CD8-positive, alpha-beta memory T cell (primary cell): ENCODE measurements around the gene RNF17. TPM values are rescaled to one million over a fixed set of nuclear protein-coding genes. Genes with fewer than 3 reads are reported as not detected.

Experiments used
- CTCF ChIA-PET: fragments of 350-600 bp; sonication (Branson Sonifier 250); formaldehyde crosslinking; loops from one replicate; lab custom pipeline; 2021; ENCODE audit warnings: antibody characterized with exemption; lab: Charles Lee
- POLR2A ChIA-PET: fragments of 350-600 bp; sonication (Branson Sonifier 250); formaldehyde crosslinking; loops from one replicate; lab custom pipeline; 2021; ENCODE audit warnings: antibody characterized with exemption; lab: Charles Lee
- DNase-seq, 5 donors: peaks; one replicate each; pipeline versions ENCODE4 v3.0.0 to v3.0.0-alpha.2; 2020 to 2022; ENCODE audit warnings: mixed read lengths in 1 of 5
- H3K27ac ChIP-seq: one replicate; pipeline ENCODE4 v1.7.0; 2013; ENCODE audit warnings: low read depth, mild to moderate bottlenecking, low read length, moderate library complexity
- H3K27me3 ChIP-seq: 2 replicates; pipeline ENCODE4 v1.7.0; 2013; ENCODE audit warnings: low read length, mild to moderate bottlenecking; ENCODE audit not compliant: insufficient read depth, poor library complexity, severe bottlenecking
- H3K36me3 ChIP-seq: 2 replicates; pipeline ENCODE4 v1.7.0; 2013; ENCODE audit warnings: mild to moderate bottlenecking, low read length, moderate library complexity; ENCODE audit not compliant: insufficient read depth
- H3K4me1 ChIP-seq: 2 replicates; pipeline ENCODE4 v1.7.0; 2013; ENCODE audit warnings: mild to moderate bottlenecking, low read length, moderate library complexity; ENCODE audit not compliant: insufficient read depth
- H3K4me3 ChIP-seq: 2 replicates; pipeline ENCODE4 v1.7.0; 2013; ENCODE audit warnings: mild to moderate bottlenecking, low read length
- H3K9me3 ChIP-seq: 2 replicates; pipeline ENCODE4 v1.7.0; 2013; ENCODE audit warnings: mild to moderate bottlenecking, low read length
- H3K27ac Mint-ChIP-seq, 8 donors: one replicate each; pipeline ENCODE4 v1.8.0; 2020 to 2021; ENCODE audit warnings: mixed read lengths in 8 of 8, mild to moderate bottlenecking in 6 of 8, inconsistent platforms in 3 of 8, moderate library complexity in 3 of 8
- H3K27me3 Mint-ChIP-seq, 2 donors: one replicate each; pipeline ENCODE4 v1.8.0; 2020 to 2021; ENCODE audit warnings: mixed read lengths in 2 of 2, mild to moderate bottlenecking in 1 of 2, moderate library complexity in 1 of 2
- H3K36me3 Mint-ChIP-seq, 3 donors: one replicate each; pipeline ENCODE4 v1.8.0; 2020 to 2021; ENCODE audit warnings: mixed read lengths in 3 of 3, inconsistent platforms in 1 of 3, mild to moderate bottlenecking in 1 of 3
- H3K4me1 Mint-ChIP-seq, 3 donors: one replicate each; pipeline ENCODE4 v1.8.0; 2020 to 2021; ENCODE audit warnings: mixed read lengths in 3 of 3, inconsistent platforms in 1 of 3, mild to moderate bottlenecking in 1 of 3
- H3K4me3 Mint-ChIP-seq, 7 donors: one replicate each; pipeline ENCODE4 v1.8.0; 2020 to 2021; ENCODE audit warnings: mixed read lengths in 7 of 7, mild to moderate bottlenecking in 6 of 7, moderate library complexity in 4 of 7, inconsistent platforms in 2 of 7
- H3K9me3 Mint-ChIP-seq, 5 donors: one replicate each; pipeline ENCODE4 v1.8.0; 2020 to 2022; ENCODE audit warnings: mixed read lengths in 5 of 5, mild to moderate bottlenecking in 3 of 5, moderate library complexity in 2 of 5, inconsistent platforms in 1 of 5
- polyA plus RNA-seq: library from polyadenylated mRNA; unstranded; fragments of 300-500 nt; fragmentation: Illumina TruSeq; gene quantifications from one replicate; pipeline ENCODE4 v1.2.3, GENCODE V29; 2021
- total RNA-seq, 2 experiments: library from RNA; stranded (reverse); gene quantifications; one replicate each; pipeline ENCODE4 v1.2.3, GENCODE V29; 2021

The RNF17 gene
- total and polyA plus RNA-seq, 3 experiments from 2014 or later = not detected

DNA sequence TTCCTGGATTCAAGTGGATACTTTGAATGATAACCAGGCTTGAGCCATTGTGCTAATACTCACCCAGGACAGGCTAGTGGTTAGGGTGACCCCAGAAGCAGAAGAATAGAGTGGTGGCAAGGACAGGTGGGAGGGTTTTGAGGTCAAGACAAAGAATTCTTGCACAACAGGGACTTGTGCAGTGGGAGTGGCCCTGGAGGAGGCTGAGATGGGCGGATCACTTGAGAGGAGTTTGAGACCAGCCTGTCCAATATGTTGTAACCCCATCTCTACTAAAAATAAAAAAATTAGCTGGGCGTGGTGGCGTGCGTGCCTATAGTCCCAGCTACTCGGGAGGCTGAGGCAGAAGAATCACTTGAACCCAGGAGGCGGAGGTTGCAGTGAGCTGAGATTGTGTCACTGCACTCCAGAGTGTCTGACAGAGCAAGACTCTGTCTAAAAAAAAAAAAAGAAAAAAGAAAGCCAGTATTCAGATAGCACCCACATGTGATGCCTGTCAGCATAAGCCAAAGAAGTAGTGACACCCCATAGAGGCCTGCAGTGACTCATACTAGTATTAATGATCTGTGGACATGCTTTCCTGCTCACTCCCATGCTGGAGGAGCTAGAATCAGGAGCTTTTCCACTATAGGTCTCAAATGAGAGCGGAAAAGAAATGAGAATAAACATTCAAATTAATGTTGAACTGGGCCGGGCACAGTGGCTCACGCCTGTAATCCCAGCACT, 78.7 kb downstream of the RNF17 start:
- H3K9me3 ChIP-seq = no peaks in the 10 kb centered on the region

DNA sequence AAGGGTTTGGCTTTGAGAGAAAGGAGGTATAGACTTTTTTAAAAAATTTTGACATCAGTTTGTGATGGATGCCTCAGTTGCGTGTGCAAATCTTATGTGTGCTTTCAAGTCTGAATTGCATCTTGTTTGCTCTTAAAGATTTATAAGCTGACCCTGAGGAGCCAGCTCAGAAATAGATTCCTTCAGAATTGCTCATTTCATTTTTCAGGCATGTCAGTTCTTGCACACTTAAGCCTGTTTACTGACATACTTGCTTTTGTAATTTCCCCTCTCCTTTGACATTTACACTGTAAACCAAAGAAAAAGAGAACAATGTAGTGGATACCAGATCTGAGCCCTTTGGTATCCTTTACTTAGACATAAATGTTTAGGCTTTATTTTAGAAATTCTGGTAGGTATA, 87.6 kb downstream of the RNF17 start:
- no peaks in the 10 kb centered on the region for H3K36me3 Mint-ChIP-seq

More for the DNA sequence above, 78.7 kb downstream of the RNF17 start:
- ChIA-PET POLR2A (no interaction called here), CTCF (no interaction called here)
- no peaks in the 10 kb centered on the region for H3K27me3 ChIP-seq
- no peak overlapping the region for H3K4me3 ChIP-seq
- Mint-ChIP-seq H3K9me3 (no peaks in the 10 kb centered on the region), H3K4me1 (peaks cover 0 to under 1% (median 0%) of the 10 kb centered on the region in 3 donors), H3K27ac (no peak overlapping the region), H3K4me3 (no peak overlapping the region), H3K27me3 (peaks cover 0 to 8% of the 10 kb centered on the region in 2 donors), H3K36me3 (no peaks in the 10 kb centered on the region)
- no peaks in the 10 kb centered on the region for H3K4me1 ChIP-seq
- no peak for DNase-seq
- H3K36me3 ChIP-seq = no peaks in the 10 kb centered on the region
- no peak overlapping the region for H3K27ac ChIP-seq

GRCh38 chr13:24854311-24854710, 90.3 kb downstream of the RNF17 start:
- H3K27ac ChIP-seq = no peak overlapping the region
- Mint-ChIP-seq H3K36me3 (no peaks in the 10 kb centered on the region), H3K4me3 (no peak overlapping the region), H3K4me1 (no peaks in the 10 kb centered on the region), H3K9me3 (no peaks in the 10 kb centered on the region), H3K27me3 (peaks cover 8 to 40% of the 10 kb centered on the region in 2 donors), H3K27ac (no peak overlapping the region)
- no peaks in the 10 kb centered on the region for H3K9me3 ChIP-seq
- POLR2A ChIA-PET = no interaction called here
- H3K36me3 ChIP-seq = no peaks in the 10 kb centered on the region
- CTCF ChIA-PET = no interaction called here
- H3K4me1 ChIP-seq = no peaks in the 10 kb centered on the region
- DNase-seq = no peak
- no peak overlapping the region for H3K4me3 ChIP-seq
- H3K27me3 ChIP-seq = no peaks in the 10 kb centered on the region

More for the DNA sequence above, 87.6 kb downstream of the RNF17 start:
- CTCF ChIA-PET = no interaction called here
- POLR2A ChIA-PET = no interaction called here
- Histone ChIP-seq H3K27ac (no peak overlapping the region), H3K4me1 (no peaks in the 10 kb centered on the region), H3K36me3 (no peaks in the 10 kb centered on the region), H3K9me3 (no peaks in the 10 kb centered on the region), H3K4me3 (no peak overlapping the region), H3K27me3 (no peaks in the 10 kb centered on the region)
- Mint-ChIP-seq H3K27ac (no peak overlapping the region), H3K4me3 (no peak overlapping the region), H3K9me3 (no peaks in the 10 kb centered on the region), H3K4me1 (no peaks in the 10 kb centered on the region), H3K27me3 (peaks cover 8 to 32% of the 10 kb centered on the region in 2 donors)
- DNase-seq = no peak

GRCh38 chr13:24858953-24859352, 95.0 kb downstream of the RNF17 start:
- H3K36me3 Mint-ChIP-seq = no peaks in the 10 kb centered on the region
- Histone ChIP-seq H3K4me1 (no peaks in the 10 kb centered on the region), H3K27ac (no peak overlapping the region), H3K27me3 (no peaks in the 10 kb centered on the region), H3K36me3 (no peaks in the 10 kb centered on the region), H3K4me3 (no peak overlapping the region), H3K9me3 (no peaks in the 10 kb centered on the region)
- H3K9me3 Mint-ChIP-seq = no peaks in the 10 kb centered on the region
- DNase-seq = no peak
- no peak overlapping the region for H3K27ac Mint-ChIP-seq
- CTCF ChIA-PET = no interaction called here
- POLR2A ChIA-PET = no interaction called here
- no peak overlapping the region for H3K4me3 Mint-ChIP-seq
- H3K27me3 Mint-ChIP-seq = peaks cover 3 to 29% of the 10 kb centered on the region in 2 donors
- no peaks in the 10 kb centered on the region for H3K4me1 Mint-ChIP-seq

DNA sequence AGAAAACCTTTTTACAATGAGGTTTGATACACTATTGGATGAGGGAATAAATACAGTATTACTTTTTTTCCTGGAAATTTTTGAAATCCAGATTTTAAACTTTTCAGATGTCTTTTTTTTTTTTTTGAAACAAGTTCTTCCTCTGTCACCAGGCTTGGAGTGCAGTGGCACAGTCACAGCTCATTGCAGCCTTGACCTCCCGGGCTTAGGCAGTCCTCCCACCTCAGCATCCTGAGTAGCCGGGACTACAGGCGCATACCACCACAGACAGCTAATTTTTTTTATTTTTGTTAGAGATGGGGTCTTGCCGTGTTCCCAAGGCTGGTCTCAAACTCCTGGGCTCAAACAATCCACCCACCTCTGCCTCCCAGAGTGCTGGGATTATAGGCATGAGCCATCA, 96.8 kb downstream of the RNF17 start:
- peaks cover 3 to 18% of the 10 kb centered on the region in 2 donors for H3K27me3 Mint-ChIP-seq
- Histone ChIP-seq H3K4me1 (no peaks in the 10 kb centered on the region), H3K27me3 (no peaks in the 10 kb centered on the region), H3K36me3 (no peaks in the 10 kb centered on the region), H3K4me3 (no peak overlapping the region), H3K9me3 (no peaks in the 10 kb centered on the region), H3K27ac (no peak overlapping the region)
- no peak overlapping the region for H3K27ac Mint-ChIP-seq
- no peak for DNase-seq
- CTCF ChIA-PET = no interaction called here
- H3K4me3 Mint-ChIP-seq = no peak overlapping the region
- H3K4me1 Mint-ChIP-seq = peaks cover 2 to 5% (median 4%) of the 10 kb centered on the region in 3 donors
- H3K36me3 Mint-ChIP-seq = no peaks in the 10 kb centered on the region
- POLR2A ChIA-PET = no interaction called here
- H3K9me3 Mint-ChIP-seq = no peaks in the 10 kb centered on the region

- Histone ChIP-seq H3K9me3 (no peaks in the 10 kb centered on the region), H3K27ac (no peak overlapping the region), H3K36me3 (no peaks in the 10 kb centered on the region), H3K27me3 (no peaks in the 10 kb centered on the region), H3K4me3 (no peak overlapping the region), H3K4me1 (no peaks in the 10 kb centered on the region)
- ChIA-PET CTCF (no interaction called here), POLR2A (no interaction called here)
- Mint-ChIP-seq H3K4me1 (peaks cover 2 to 6% (median 5%) of the 10 kb centered on the region in 3 donors), H3K9me3 (no peaks in the 10 kb centered on the region), H3K4me3 (no peak overlapping the region), H3K36me3 (no peaks in the 10 kb centered on the region), H3K27me3 (peaks cover 4 to 18% of the 10 kb centered on the region in 2 donors), H3K27ac (no peak overlapping the region)
- DNase-seq = no peak
Measured at GRCh38 chr13:24861617-24862362, 97.8 kb downstream of the RNF17 start.

- H3K9me3 ChIP-seq = no peaks in the 10 kb centered on the region
- H3K4me3 ChIP-seq = no peak overlapping the region
- Mint-ChIP-seq H3K36me3 (no peaks in the 10 kb centered on the region), H3K4me3 (no peak overlapping the region), H3K4me1 (peaks cover 2 to 6% (median 5%) of the 10 kb centered on the region in 3 donors), H3K27ac (no peak overlapping the region), H3K27me3 (peaks cover 9 to 21% of the 10 kb centered on the region in 2 donors), H3K9me3 (no peaks in the 10 kb centered on the region)
- H3K27ac ChIP-seq = no peak overlapping the region
- ChIA-PET CTCF (no interaction called here), POLR2A (no interaction called here)
- no peaks in the 10 kb centered on the region for H3K4me1 ChIP-seq
- no peak for DNase-seq
- no peaks in the 10 kb centered on the region for H3K36me3 ChIP-seq
- no peaks in the 10 kb centered on the region for H3K27me3 ChIP-seq
Measured at GRCh38 chr13:24863748-24864540, 100.0 kb downstream of the RNF17 start.

GRCh38 chr13:24864579-24864978, 100.6 kb downstream of the RNF17 start:
- Histone ChIP-seq H3K9me3 (no peaks in the 10 kb centered on the region), H3K27ac (no peak overlapping the region), H3K4me1 (no peaks in the 10 kb centered on the region), H3K36me3 (no peaks in the 10 kb centered on the region), H3K4me3 (no peak overlapping the region), H3K27me3 (no peaks in the 10 kb centered on the region)
- peaks cover 2 to 6% (median 5%) of the 10 kb centered on the region in 3 donors for H3K4me1 Mint-ChIP-seq
- no peak overlapping the region for H3K4me3 Mint-ChIP-seq
- no peaks in the 10 kb centered on the region for H3K36me3 Mint-ChIP-seq
- CTCF ChIA-PET = no interaction called here
- POLR2A ChIA-PET = no interaction called here
- DNase-seq = no peak
- peaks cover 10 to 20% of the 10 kb centered on the region in 2 donors for H3K27me3 Mint-ChIP-seq
- H3K27ac Mint-ChIP-seq = no peak overlapping the region
- no peaks in the 10 kb centered on the region for H3K9me3 Mint-ChIP-seq
